CD4-positive, alpha-beta T cell (primary cell): ENCODE results near the gene PRDM16. TPM values are rescaled to one million over a fixed set of nuclear protein-coding genes. Genes with fewer than 3 reads are reported as not detected.

Experiments
- ATAC-seq: fragments of 200-7000 bp; cut with Tn5 transposase; one replicate; pipeline ENCODE4 v1.10.0; 2022; ENCODE audit warnings: mild to moderate bottlenecking; ENCODE audit not compliant: poor library complexity
- CTCF ChIA-PET: fragments of 350-600 bp; sonication (Branson Sonifier 250); formaldehyde crosslinking; loops from one replicate; lab custom pipeline; 2021; ENCODE audit warnings: antibody characterized with exemption, inconsistent platforms; lab: Charles Lee
- POLR2A ChIA-PET: fragments of 350-600 bp; sonication (Branson Sonifier 250); formaldehyde crosslinking; loops from one replicate; lab custom pipeline; 2021; ENCODE audit warnings: antibody characterized with exemption, inconsistent platforms; lab: Charles Lee
- DNase-seq, 14 experiments: peaks; one replicate each; pipeline ENCODE4 v3.0.0-alpha.2; 2013 to 2020; ENCODE audit warnings: mixed read lengths in 2 of 14
- H3K27ac ChIP-seq, 2 donors: one replicate each; pipeline versions ENCODE4 v1.5.1 to v1.7.0; 2013; ENCODE audit warnings: low read length in 2 of 2, low read depth in 1 of 2, mild to moderate bottlenecking in 1 of 2
- H3K27me3 ChIP-seq, 2 experiments: 1 replicate in 1 of 2; 2 replicates in 1 of 2; pipeline versions ENCODE4 v1.6.1 to v1.7.0; 2013; ENCODE audit warnings: low read length in 2 of 2, control low read depth in 1 of 2, mild to moderate bottlenecking in 1 of 2, moderate library complexity in 1 of 2; ENCODE audit not compliant: insufficient read depth in 2 of 2, control insufficient read depth in 1 of 2
- H3K36me3 ChIP-seq: one replicate; pipeline ENCODE4 v1.6.1; 2013; ENCODE audit warnings: low read length, control low read depth; ENCODE audit not compliant: insufficient read depth
- H3K4me1 ChIP-seq: one replicate; pipeline ENCODE4 v1.6.1; 2013; ENCODE audit warnings: low read length, control low read depth; ENCODE audit not compliant: insufficient read depth
- H3K4me3 ChIP-seq: one replicate; pipeline ENCODE4 v1.5.1; 2013; ENCODE audit warnings: mild to moderate bottlenecking, low read length, moderate library complexity
- H3K9me3 ChIP-seq, 2 experiments: 1 replicate in 1 of 2; 2 replicates in 1 of 2; pipeline versions ENCODE4 v1.6.1 to v1.7.0; 2013; ENCODE audit warnings: low read length in 2 of 2, mild to moderate bottlenecking in 2 of 2, control low read depth in 1 of 2, moderate library complexity in 1 of 2; ENCODE audit not compliant: control insufficient read depth in 1 of 2, insufficient read depth in 1 of 2
- H3K27ac Mint-ChIP-seq: one replicate; pipeline ENCODE4 v1.8.0; 2020; ENCODE audit warnings: mixed read lengths
- H3K27me3 Mint-ChIP-seq: one replicate; pipeline ENCODE4 v1.8.0; 2021; ENCODE audit warnings: mixed read lengths
- H3K36me3 Mint-ChIP-seq: one replicate; pipeline ENCODE4 v1.8.0; 2021; ENCODE audit warnings: low read depth, mixed read lengths
- H3K4me1 Mint-ChIP-seq: one replicate; pipeline ENCODE4 v1.8.0; 2021; ENCODE audit warnings: low read depth, mixed read lengths
- H3K4me3 Mint-ChIP-seq: one replicate; pipeline ENCODE4 v1.8.0; 2020; ENCODE audit warnings: mild to moderate bottlenecking, mixed read lengths
- H3K9me3 Mint-ChIP-seq: one replicate; pipeline ENCODE4 v1.8.0; 2020; ENCODE audit warnings: mixed read lengths
- intact Hi-C, 2 experiments: fragments of 100-400 bp; cut with DNase I in 1 of 2; cut with micrococcal nuclease in 1 of 2; formaldehyde crosslinking; loops; one replicate each; pipeline versions ENCODE4 v1.15.1 to v1.9.0; 2023 to 2025; cut with DNase I, micrococcal nuclease
- total RNA-seq, 174 experiments: library from RNA in 2 of 174; stranded (reverse) in 2 of 174; gene quantifications; one replicate each; pipeline ENCODE4 v1.2.3 and lab custom pipeline; 2021 to 2026
- TF ChIP-seq, protein P1 (sequence below): fragments of 200-600 bp; IDR thresholded peaks from one replicate; pipeline ENCODE4 v1.8.0; 2022; ENCODE audit warnings: antibody characterized with exemption, mild to moderate bottlenecking

Gene PRDM16
- total RNA-seq, 2 experiments from 2014 or later, result not detected

DNA sequence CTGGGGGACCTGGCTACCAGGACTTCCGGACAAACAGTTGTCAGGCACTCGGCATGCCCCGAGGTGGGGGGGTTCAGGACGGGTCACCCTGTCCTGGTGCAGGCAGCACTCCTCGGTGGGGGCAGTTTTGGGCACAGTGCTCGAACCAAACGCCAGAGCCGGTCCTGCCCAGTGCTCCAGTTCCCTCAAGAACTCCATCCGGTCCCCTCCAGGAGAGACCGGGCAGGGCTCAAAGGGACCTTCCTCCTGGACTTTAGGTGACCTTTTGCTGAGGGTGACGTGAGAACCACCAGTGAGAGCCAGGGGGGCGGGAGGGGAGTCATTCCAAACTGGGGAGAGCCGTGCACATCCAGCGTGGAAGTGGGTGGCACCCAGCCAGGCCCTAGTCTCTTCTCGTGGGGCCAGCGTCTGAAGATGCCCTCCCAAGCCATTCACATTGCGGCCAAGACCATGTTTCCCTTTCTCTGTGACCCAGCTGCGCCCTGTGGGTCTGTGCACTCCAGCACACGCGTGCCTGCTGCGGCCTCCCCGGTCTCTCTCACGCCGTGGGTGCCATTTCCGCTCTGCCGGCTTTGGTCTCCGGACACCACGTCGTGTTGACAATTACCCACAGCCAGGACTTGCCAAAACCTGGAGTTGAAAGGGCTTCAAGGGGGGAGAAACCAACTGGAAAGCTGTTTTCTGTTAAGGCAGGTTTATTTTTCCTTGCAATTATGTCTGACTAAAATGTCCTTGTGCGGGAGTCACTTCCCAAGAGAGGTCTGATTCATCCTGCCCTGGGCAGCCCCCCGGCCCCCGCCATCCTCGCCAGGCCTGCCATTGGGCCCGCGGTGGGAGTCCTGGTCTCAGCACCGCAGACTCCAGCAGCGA, 206.7 kb downstream of the PRDM16 start:
- Mint-ChIP-seq H3K9me3 (no peaks in the 10 kb centered on the region), H3K27me3 (no peaks in the 10 kb centered on the region), H3K27ac (no peak overlapping the region), H3K4me3 (no peak overlapping the region), H3K36me3 (no peaks in the 10 kb centered on the region), H3K4me1 (no peaks in the 10 kb centered on the region)
- Histone ChIP-seq H3K27me3 (peaks cover 0 to 2% of the 10 kb centered on the region in 2 experiments), H3K9me3 (no peaks in the 10 kb centered on the region), H3K4me3 (no peak overlapping the region), H3K36me3 (no peaks in the 10 kb centered on the region), H3K4me1 (no peaks in the 10 kb centered on the region), H3K27ac (no peak overlapping the region)
- intact Hi-C loops, result no loop called here
- ATAC-seq (no peak), DNase-seq (no peak)
- CTCF ChIA-PET, result no interaction called here
- TF ChIP-seq, protein P1, sequence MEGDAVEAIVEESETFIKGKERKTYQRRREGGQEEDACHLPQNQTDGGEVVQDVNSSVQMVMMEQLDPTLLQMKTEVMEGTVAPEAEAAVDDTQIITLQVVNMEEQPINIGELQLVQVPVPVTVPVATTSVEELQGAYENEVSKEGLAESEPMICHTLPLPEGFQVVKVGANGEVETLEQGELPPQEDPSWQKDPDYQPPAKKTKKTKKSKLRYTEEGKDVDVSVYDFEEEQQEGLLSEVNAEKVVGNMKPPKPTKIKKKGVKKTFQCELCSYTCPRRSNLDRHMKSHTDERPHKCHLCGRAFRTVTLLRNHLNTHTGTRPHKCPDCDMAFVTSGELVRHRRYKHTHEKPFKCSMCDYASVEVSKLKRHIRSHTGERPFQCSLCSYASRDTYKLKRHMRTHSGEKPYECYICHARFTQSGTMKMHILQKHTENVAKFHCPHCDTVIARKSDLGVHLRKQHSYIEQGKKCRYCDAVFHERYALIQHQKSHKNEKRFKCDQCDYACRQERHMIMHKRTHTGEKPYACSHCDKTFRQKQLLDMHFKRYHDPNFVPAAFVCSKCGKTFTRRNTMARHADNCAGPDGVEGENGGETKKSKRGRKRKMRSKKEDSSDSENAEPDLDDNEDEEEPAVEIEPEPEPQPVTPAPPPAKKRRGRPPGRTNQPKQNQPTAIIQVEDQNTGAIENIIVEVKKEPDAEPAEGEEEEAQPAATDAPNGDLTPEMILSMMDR, result no peak
- POLR2A ChIA-PET, result no interaction called here

DNA sequence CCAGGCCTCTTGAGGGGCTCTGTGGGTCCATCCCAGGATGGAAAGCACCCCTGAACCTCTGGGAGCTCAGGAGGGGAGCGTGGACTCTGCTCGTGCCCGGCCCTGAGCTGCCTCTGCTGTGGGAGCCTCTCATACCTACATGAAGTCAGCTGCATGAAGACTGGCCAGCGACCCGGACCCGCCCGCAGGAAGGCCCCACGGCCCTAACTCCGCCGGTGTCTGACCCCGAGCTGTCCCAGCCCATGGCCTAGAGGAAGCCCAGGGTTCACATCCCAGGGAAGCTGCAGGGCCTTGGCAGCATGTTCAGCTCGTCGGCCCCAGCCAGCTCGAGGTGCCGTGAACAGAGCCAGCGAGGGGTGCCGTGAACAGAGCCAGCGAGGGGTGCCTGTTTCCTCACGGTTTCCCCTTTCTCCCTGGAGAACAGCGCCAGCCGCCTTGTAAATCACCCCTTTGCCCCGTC, 207.4 kb downstream of the PRDM16 start:
- H3K36me3 ChIP-seq, result no peaks in the 10 kb centered on the region
- H3K27me3 ChIP-seq, result peaks cover 0 to 2% of the 10 kb centered on the region in 2 experiments
- TF ChIP-seq, protein P1, result no peak
- no peaks in the 10 kb centered on the region for H3K9me3 ChIP-seq
- ChIA-PET POLR2A (no interaction called here), CTCF (no interaction called here)
- ATAC-seq (no peak), DNase-seq (no peak)
- no peaks in the 10 kb centered on the region for H3K9me3 Mint-ChIP-seq
- intact Hi-C loops, result no loop called here
- H3K27me3 Mint-ChIP-seq, result no peaks in the 10 kb centered on the region
- no peak overlapping the region for H3K27ac ChIP-seq
- H3K27ac Mint-ChIP-seq, result no peak overlapping the region
- no peak overlapping the region for H3K4me3 ChIP-seq
- no peaks in the 10 kb centered on the region for H3K4me1 ChIP-seq
- no peak overlapping the region for H3K4me3 Mint-ChIP-seq
- H3K36me3 Mint-ChIP-seq, result no peaks in the 10 kb centered on the region
- no peaks in the 10 kb centered on the region for H3K4me1 Mint-ChIP-seq

DNA sequence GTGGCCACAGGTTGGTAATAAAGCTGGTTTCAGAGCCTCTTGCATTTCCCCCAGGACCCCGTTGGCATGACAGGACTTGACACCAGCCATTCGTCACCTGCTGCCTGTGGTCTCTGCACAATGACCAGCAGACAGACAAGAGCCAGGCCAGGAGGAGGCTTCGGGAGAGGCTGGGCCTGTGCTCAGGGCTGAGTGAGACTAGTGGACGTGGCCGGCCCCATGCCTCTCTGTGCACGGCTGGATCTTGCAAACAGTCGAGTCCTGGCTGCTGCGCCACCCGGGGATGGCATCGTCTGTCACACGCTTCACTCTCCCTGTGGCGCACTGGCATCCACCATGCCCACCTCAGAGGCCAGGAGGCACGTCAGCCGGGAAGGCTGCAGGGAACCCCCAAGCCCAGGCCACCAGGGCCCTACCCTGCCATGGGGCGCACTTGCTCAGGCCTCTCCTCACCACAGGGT, 208.0 kb downstream of the PRDM16 start:
- POLR2A ChIA-PET, result no interaction called here
- no peak overlapping the region for H3K27ac Mint-ChIP-seq
- intact Hi-C loops, result no loop called here
- TF ChIP-seq, protein P1, result no peak
- no peak overlapping the region for H3K4me3 Mint-ChIP-seq
- DNase-seq, result no peak
- H3K9me3 Mint-ChIP-seq, result no peaks in the 10 kb centered on the region
- H3K27me3 Mint-ChIP-seq, result no peaks in the 10 kb centered on the region
- no peaks in the 10 kb centered on the region for H3K36me3 ChIP-seq
- H3K4me1 ChIP-seq, result no peaks in the 10 kb centered on the region
- H3K9me3 ChIP-seq, result no peaks in the 10 kb centered on the region
- no peaks in the 10 kb centered on the region for H3K4me1 Mint-ChIP-seq
- no peaks in the 10 kb centered on the region for H3K36me3 Mint-ChIP-seq
- no peak overlapping the region for H3K27ac ChIP-seq
- CTCF ChIA-PET, result no interaction called here
- peaks cover 0 to 2% of the 10 kb centered on the region in 2 experiments for H3K27me3 ChIP-seq
- ATAC-seq, result no peak
- no peak overlapping the region for H3K4me3 ChIP-seq
